HEK293 (cell line): ENCODE data around the gene TSHZ3.

Experiments
- CTCF ChIA-PET: fragments of 350-600 bp; formaldehyde crosslinking; extraction: SDS; loops from one replicate; lab custom pipeline; 2021; ENCODE audit warnings: antibody characterized with exemption; lab: Yijun Ruan, JAX
- POLR2A ChIA-PET: fragments of 300-600 bp; formaldehyde crosslinking; extraction: SDS; loops from one replicate; lab custom pipeline; 2020; ENCODE audit warnings: antibody characterized with exemption, inconsistent platforms; lab: Yijun Ruan, JAX
- H3K27ac ChIP-seq: fragments of 200-500 bp; sonication (Bioruptor generic); 2 replicates; pipeline ENCODE4 v1.5.1; 2014; ENCODE audit warnings: low read depth, low read length, control low read depth, inconsistent platforms; ENCODE audit errors: extremely low read depth
- H3K36me3 ChIP-seq, 2 experiments: fragments of 200-500 bp in 1 of 2; sonication (Bioruptor generic) in 1 of 2; 1 replicate in 1 of 2; 2 replicates in 1 of 2; pipeline ENCODE4 v1.5.1; 2014 to 2017; ENCODE audit warnings: inconsistent platforms in 2 of 2, low read length in 2 of 2; ENCODE audit not compliant: control insufficient read depth in 2 of 2, insufficient read depth in 1 of 2
- H3K4me1 ChIP-seq: fragments of 200-500 bp; sonication (Bioruptor generic); 2 replicates; pipeline ENCODE4 v1.5.1; 2014; ENCODE audit warnings: mild to moderate bottlenecking, low read length, inconsistent platforms; ENCODE audit not compliant: control insufficient read depth, insufficient read depth
- H3K4me3 ChIP-seq: 2 replicates; pipeline ENCODE4 v1.5.1; 2011; ENCODE audit warnings: low read depth, mild to moderate bottlenecking, control low read depth, low read length, moderate library complexity
- H3K9me3 ChIP-seq: fragments of 200-500 bp; sonication (Bioruptor generic); 2 replicates; pipeline ENCODE4 v1.5.1; 2014; ENCODE audit warnings: low read depth, low read length, inconsistent platforms; ENCODE audit not compliant: control insufficient read depth, insufficient read depth
- BCL11A ChIP-seq: fragments of 450-650 bp; formaldehyde crosslinking; IDR thresholded peaks from 2 replicates; pipeline ENCODE4 v1.5.1; 2016; ENCODE audit warnings: low read depth, missing biosample characterization, missing genetic modification characterization
- IKZF3 ChIP-seq: fragments of 450-650 bp; IDR thresholded peaks from 2 replicates; pipeline ENCODE4 v1.5.0; 2018; ENCODE audit warnings: missing biosample characterization, mild to moderate bottlenecking, missing genetic modification characterization, moderate library complexity
- MYNN ChIP-seq: fragments of 450-650 bp; formaldehyde crosslinking; IDR thresholded peaks from 2 replicates; pipeline ENCODE4 v1.5.1; 2016; ENCODE audit warnings: missing biosample characterization, missing genetic modification characterization, borderline replicate concordance
- PBX3 ChIP-seq: sonication (generic); formaldehyde crosslinking; IDR thresholded peaks from 2 replicates; pipeline ENCODE4 v1.8.1; 2022; ENCODE audit warnings: mild to moderate bottlenecking, moderate library complexity, missing genetic modification reagents
- PRDM4 ChIP-seq: fragments of 450-650 bp; formaldehyde crosslinking; IDR thresholded peaks from 2 replicates; pipeline ENCODE4 v1.5.1; 2017; ENCODE audit warnings: missing biosample characterization, missing genetic modification characterization
- SCRT2 ChIP-seq: fragments of 450-650 bp; formaldehyde crosslinking; IDR thresholded peaks from 2 replicates; pipeline ENCODE4 v1.5.1; 2016; ENCODE audit warnings: missing biosample characterization, missing genetic modification characterization
- SP3 ChIP-seq: fragments of 450-650 bp; formaldehyde crosslinking; IDR thresholded peaks from 2 replicates; pipeline ENCODE4 v1.5.1; 2016; ENCODE audit warnings: missing biosample characterization, missing genetic modification characterization
- TCF7L2 ChIP-seq: IDR thresholded peaks from 2 replicates; pipeline ENCODE4 v1.6.1; 2011; ENCODE audit warnings: low read depth, mild to moderate bottlenecking, inconsistent platforms, low read length, moderate library complexity, borderline replicate concordance
- ZNF155 ChIP-seq: fragments of 450-650 bp; formaldehyde crosslinking; IDR thresholded peaks from 2 replicates; pipeline ENCODE4 v1.5.1; 2016; ENCODE audit warnings: missing biosample characterization, missing genetic modification characterization
- ZNF175 ChIP-seq: fragments of 450-650 bp; formaldehyde crosslinking; IDR thresholded peaks from 2 replicates; pipeline ENCODE4 v1.5.1; 2016; ENCODE audit warnings: missing biosample characterization, missing genetic modification characterization
- ZNF350 ChIP-seq: fragments of 450-650 bp; formaldehyde crosslinking; IDR thresholded peaks from 2 replicates; pipeline ENCODE4 v1.5.0; 2017; ENCODE audit warnings: missing biosample characterization, mild to moderate bottlenecking, missing genetic modification characterization
- ZNF394 ChIP-seq: fragments of 450-650 bp; formaldehyde crosslinking; IDR thresholded peaks from 2 replicates; pipeline ENCODE4 v1.5.1; 2016; ENCODE audit warnings: missing biosample characterization, missing genetic modification characterization, mild to moderate bottlenecking, moderate library complexity, borderline replicate concordance
- ZNF416 ChIP-seq: fragments of 450-650 bp; formaldehyde crosslinking; IDR thresholded peaks from 2 replicates; pipeline ENCODE4 v1.5.1; 2016; ENCODE audit warnings: missing biosample characterization, missing genetic modification characterization
- ZNF510 ChIP-seq: fragments of 450-650 bp; formaldehyde crosslinking; IDR thresholded peaks from 2 replicates; pipeline ENCODE4 v1.5.1; 2018; ENCODE audit warnings: mild to moderate bottlenecking, missing genetic modification characterization, missing biosample characterization; ENCODE audit not compliant: insufficient replicate concordance
- ZNF544 ChIP-seq: fragments of 450-650 bp; formaldehyde crosslinking; IDR thresholded peaks from 2 replicates; pipeline ENCODE4 v1.5.0; 2017; ENCODE audit warnings: missing biosample characterization, missing genetic modification characterization
- ZNF561 ChIP-seq: fragments of 450-650 bp; IDR thresholded peaks from 2 replicates; pipeline ENCODE4 v1.5.1; 2018; ENCODE audit warnings: missing biosample characterization, missing genetic modification characterization, borderline replicate concordance
- ZNF610 ChIP-seq: fragments of 450-650 bp; formaldehyde crosslinking; IDR thresholded peaks from 2 replicates; pipeline ENCODE4 v1.5.1; 2016; ENCODE audit warnings: missing biosample characterization, missing genetic modification characterization, borderline replicate concordance
- ZNF704 ChIP-seq: fragments of 450-650 bp; formaldehyde crosslinking; IDR thresholded peaks from 2 replicates; pipeline ENCODE4 v1.5.1; 2016; ENCODE audit warnings: missing biosample characterization, missing genetic modification characterization
- ZNF792 ChIP-seq: fragments of 450-650 bp; formaldehyde crosslinking; IDR thresholded peaks from 2 replicates; pipeline ENCODE4 v1.5.1; 2016; ENCODE audit warnings: missing biosample characterization, missing genetic modification characterization
- ZNF830 ChIP-seq: fragments of 450-650 bp; IDR thresholded peaks from 2 replicates; pipeline ENCODE4 v1.5.0; 2018; ENCODE audit warnings: missing biosample characterization, missing genetic modification characterization, low read depth, mild to moderate bottlenecking, moderate library complexity
- ZNF843 ChIP-seq: fragments of 450-650 bp; formaldehyde crosslinking; IDR thresholded peaks from 2 replicates; pipeline ENCODE4 v1.5.1; 2016; ENCODE audit warnings: missing biosample characterization, missing genetic modification characterization
- TF ChIP-seq, protein P1 (sequence below): fragments of 450-650 bp; formaldehyde crosslinking; IDR thresholded peaks from 2 replicates; pipeline ENCODE4 v1.5.1; 2016; ENCODE audit warnings: missing biosample characterization, missing genetic modification characterization
- TF ChIP-seq, protein P2 (sequence below): fragments of 450-650 bp; formaldehyde crosslinking; IDR thresholded peaks from 2 replicates; pipeline ENCODE4 v1.5.1; 2017; ENCODE audit warnings: missing biosample characterization, missing genetic modification characterization

TSHZ3 gene

DNA sequence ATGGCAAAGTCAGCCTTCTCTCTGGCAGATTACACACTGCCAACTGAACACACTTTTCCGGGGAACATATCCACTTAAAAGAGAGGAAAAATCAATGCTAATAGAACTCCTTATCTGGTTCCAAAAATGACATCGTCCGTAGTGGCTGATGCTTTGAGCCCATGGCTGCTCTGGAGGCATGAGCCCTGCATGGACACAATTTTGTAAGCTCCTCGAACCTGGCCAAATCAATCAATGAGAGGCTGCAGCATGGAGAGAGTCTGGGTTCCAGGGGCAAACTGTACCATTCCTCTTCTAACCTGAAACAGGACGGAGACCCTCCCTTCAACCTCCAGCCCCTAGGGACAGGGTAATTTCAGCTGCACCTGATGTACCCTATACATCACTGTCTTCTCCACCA, 21.0 kb upstream of the TSHZ3 start:
- Histone ChIP-seq H3K4me3 (no peak overlapping the region), H3K27ac (no peak overlapping the region), H3K9me3 (no peaks in the 10 kb centered on the region), H3K4me1 (peaks cover 8% of the 10 kb centered on the region), H3K36me3 (peaks cover 0 to 4% of the 10 kb centered on the region in 2 experiments; a peak in 1 of 3 replicates)
- ChIA-PET POLR2A (no interaction called here), CTCF (interaction anchor here (1.3 to 1.5 kb wide), 2 partner anchors 16 to 315 kb away, joined by 3 to 4 read pairs; no protein-coding TSS in a partner anchor)
- TF ChIP-seq SP3 (tag by site-specific recombination) (no peak), ZNF155 (tag by site-specific recombination) (no peak), MYNN (no peak), ZNF843 (tag by site-specific recombination) (no peak), SCRT2 (tag by site-specific recombination) (no peak), ZNF544 (no peak), ZNF561 (tag by site-specific recombination) (no peak), ZNF394 (tag by site-specific recombination) (no peak), ZNF510 (tag by site-specific recombination) (no peak), ZNF416 (tag by site-specific recombination) (no peak), BCL11A (tag by site-specific recombination) (no peak), TCF7L2 (no peak), ZNF792 (no peak), PRDM4 (no peak), IKZF3 (tag by site-specific recombination) (no peak)
- TF ChIP-seq, protein P1, sequence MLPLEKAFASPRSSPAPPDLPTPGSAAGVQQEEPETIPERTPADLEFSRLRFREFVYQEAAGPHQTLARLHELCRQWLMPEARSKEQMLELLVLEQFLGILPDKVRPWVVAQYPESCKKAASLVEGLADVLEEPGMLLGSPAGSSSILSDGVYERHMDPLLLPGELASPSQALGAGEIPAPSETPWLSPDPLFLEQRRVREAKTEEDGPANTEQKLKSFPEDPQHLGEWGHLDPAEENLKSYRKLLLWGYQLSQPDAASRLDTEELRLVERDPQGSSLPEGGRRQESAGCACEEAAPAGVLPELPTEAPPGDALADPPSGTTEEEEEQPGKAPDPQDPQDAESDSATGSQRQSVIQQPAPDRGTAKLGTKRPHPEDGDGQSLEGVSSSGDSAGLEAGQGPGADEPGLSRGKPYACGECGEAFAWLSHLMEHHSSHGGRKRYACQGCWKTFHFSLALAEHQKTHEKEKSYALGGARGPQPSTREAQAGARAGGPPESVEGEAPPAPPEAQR (tag by site-specific recombination), result no peak
- TF ChIP-seq, protein P2, sequence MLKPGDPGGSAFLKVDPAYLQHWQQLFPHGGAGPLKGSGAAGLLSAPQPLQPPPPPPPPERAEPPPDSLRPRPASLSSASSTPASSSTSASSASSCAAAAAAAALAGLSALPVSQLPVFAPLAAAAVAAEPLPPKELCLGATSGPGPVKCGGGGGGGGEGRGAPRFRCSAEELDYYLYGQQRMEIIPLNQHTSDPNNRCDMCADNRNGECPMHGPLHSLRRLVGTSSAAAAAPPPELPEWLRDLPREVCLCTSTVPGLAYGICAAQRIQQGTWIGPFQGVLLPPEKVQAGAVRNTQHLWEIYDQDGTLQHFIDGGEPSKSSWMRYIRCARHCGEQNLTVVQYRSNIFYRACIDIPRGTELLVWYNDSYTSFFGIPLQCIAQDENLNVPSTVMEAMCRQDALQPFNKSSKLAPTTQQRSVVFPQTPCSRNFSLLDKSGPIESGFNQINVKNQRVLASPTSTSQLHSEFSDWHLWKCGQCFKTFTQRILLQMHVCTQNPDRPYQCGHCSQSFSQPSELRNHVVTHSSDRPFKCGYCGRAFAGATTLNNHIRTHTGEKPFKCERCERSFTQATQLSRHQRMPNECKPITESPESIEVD, result no peak

DNA sequence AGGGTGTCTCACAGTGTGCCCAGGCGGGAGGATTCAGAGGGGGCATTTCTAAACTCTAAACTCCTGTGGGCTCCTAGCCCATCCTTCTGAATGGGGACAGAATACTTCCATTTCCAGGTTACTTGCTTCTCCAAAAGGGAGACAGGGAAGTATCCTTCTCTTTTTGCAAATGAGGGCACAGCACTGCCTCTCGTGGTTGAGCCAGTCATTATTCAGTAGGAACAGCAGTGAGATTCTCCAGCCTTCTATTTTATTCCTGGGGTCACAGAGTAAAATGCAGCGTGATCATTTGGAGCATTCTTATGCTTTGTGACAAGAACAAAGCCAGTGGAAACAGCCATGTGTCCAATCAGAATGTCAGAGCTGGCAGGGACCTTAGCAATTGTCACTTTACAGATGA, 15.7 kb upstream of the TSHZ3 start:
- Histone ChIP-seq H3K4me3 (no peak overlapping the region), H3K27ac (no peak overlapping the region), H3K36me3 (peaks cover 0 to 4% of the 10 kb centered on the region in 2 experiments; a peak in 2 of 3 replicates), H3K9me3 (no peaks in the 10 kb centered on the region), H3K4me1 (peaks cover under 1% of the 10 kb centered on the region)
- CTCF ChIA-PET, result interaction anchor here (0.9 to 1.3 kb wide), 2 partner anchors 9 to 10 kb away, joined by 4 read pairs; no protein-coding TSS in a partner anchor
- POLR2A ChIA-PET, result no interaction called here
- TF ChIP-seq PRDM4, result no peak
- no peak for TF ChIP-seq ZNF350
- no peak for TF ChIP-seq ZNF704 (tag by site-specific recombination)
- no peak for TF ChIP-seq PBX3
- TF ChIP-seq, protein P1 (tag by site-specific recombination), result no peak
- TF ChIP-seq ZNF175 (tag by site-specific recombination), result no peak
- TF ChIP-seq ZNF792, result no peak
- TF ChIP-seq ZNF610, result no peak
- TF ChIP-seq ZNF830, result no peak
